Measurements from ENCODE around the gene FNDC4.

Gene FNDC4

GRCh38 chr2:27446057-27446456, 48.9 kb downstream of the FNDC4 start:
- DNase-seq (ENCODE audit: low read depth, low spot score): no peak
- TF ChIP-seq CTCF (IDR thresholded peaks at IDR 0.05; ENCODE audit: low read depth, low read length): no peak
- no peak overlapping the region for H3K4me3 ChIP-seq (ENCODE audit: low read depth, low read length)
- in situ Hi-C loops (cut with HindIII; ENCODE audit: low sequenced_read_pairs): no loop called here

- no peak for DNase-seq (ENCODE audit: low read depth, low spot score)
- in situ Hi-C loops (cut with HindIII; ENCODE audit: low sequenced_read_pairs): no loop called here
- TF ChIP-seq CTCF (IDR thresholded peaks at IDR 0.05; ENCODE audit: low read depth, low read length): no peak
- no peak overlapping the region for H3K4me3 ChIP-seq (ENCODE audit: low read depth, low read length)
Observed at GRCh38 chr2:27445615-27446014, 49.4 kb downstream of the FNDC4 start.

- no peak for TF ChIP-seq CTCF (IDR thresholded peaks at IDR 0.05; ENCODE audit: low read depth, low read length)
- no peak overlapping the region for H3K4me3 ChIP-seq (ENCODE audit: low read depth, low read length)
- DNase-seq (ENCODE audit: low read depth, low spot score): no peak
- in situ Hi-C loops (cut with HindIII; ENCODE audit: low sequenced_read_pairs): no loop called here
Observed at GRCh38 chr2:27445155-27445554, 49.8 kb downstream of the FNDC4 start.

- in situ Hi-C loops (cut with HindIII; ENCODE audit: low sequenced_read_pairs): no loop called here
- TF ChIP-seq CTCF (IDR thresholded peaks at IDR 0.05; ENCODE audit: low read depth, low read length): no peak
- no peak overlapping the region for H3K4me3 ChIP-seq (ENCODE audit: low read depth, low read length)
- no peak for DNase-seq (ENCODE audit: low read depth, low spot score)
Observed at GRCh38 chr2:27442920-27443282, 52.1 kb downstream of the FNDC4 start.

GRCh38 chr2:27441958-27442919, 52.8 kb downstream of the FNDC4 start, which contains the start of gene KRTCAP3:
Gene KRTCAP3, plus strand, starts transcription at chr2:27442381. Its CDS starts 32 bp downstream, at chr2:27442413.
- no peak for DNase-seq (ENCODE audit: low read depth, low spot score)
- H3K4me3 ChIP-seq (ENCODE audit: low read depth, low read length): no peak within 1 kb of the TSS
- in situ Hi-C loops (cut with HindIII; ENCODE audit: low sequenced_read_pairs): no loop called here
- no peak for TF ChIP-seq CTCF (IDR thresholded peaks at IDR 0.05; ENCODE audit: low read depth, low read length)

Measured in astrocyte of the spinal cord (primary cell).